ENCODE measurements around the gene LAMA1. TPM values are rescaled to one million over a fixed set of nuclear protein-coding genes. Genes with fewer than 3 reads are reported as not detected.

LAMA1 gene
- total RNA-seq, 1 experiment from 2014 or later = 129 TPM

DNA sequence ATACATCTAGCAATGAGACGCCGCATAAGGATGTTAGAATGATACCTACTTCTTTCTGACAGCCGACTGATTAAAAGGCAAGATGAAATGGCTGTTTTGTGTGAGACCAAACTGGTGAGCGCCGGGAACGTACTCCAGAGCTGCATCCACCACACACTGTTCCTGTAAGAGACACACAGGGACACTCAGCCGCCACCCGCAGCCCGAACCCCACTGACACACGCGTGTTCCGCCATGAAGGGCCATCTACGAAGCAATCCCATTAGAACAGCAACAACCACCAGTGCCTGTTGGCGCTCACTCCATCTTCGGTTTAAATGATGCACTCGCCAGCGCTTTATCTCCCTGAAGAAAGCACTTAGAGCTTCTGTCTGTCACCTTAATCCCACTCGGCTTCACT, 162.3 kb downstream of the LAMA1 start:
- peaks cover 2% of the 10 kb centered on the region for H3K4me1 ChIP-seq
- Mint-ChIP-seq H3K27me3 (ENCODE audit: insufficient read depth, unreplicated experiment) (no peaks in the 10 kb centered on the region), H3K36me3 (ENCODE audit: insufficient read depth, unreplicated experiment) (peaks cover 63% of the 10 kb centered on the region), H3K4me1 (ENCODE audit: low read depth, unreplicated experiment) (peaks cover 18% of the 10 kb centered on the region), H3K4me3 (ENCODE audit: unreplicated experiment) (no peak overlapping the region), H3K9me3 (ENCODE audit: unreplicated experiment) (no peaks in the 10 kb centered on the region), H3K27ac (ENCODE audit: unreplicated experiment) (no peak overlapping the region)
- H3K9me3 ChIP-seq = no peaks in the 10 kb centered on the region
- intact Hi-C loops (cut with micrococcal nuclease; ENCODE audit: unreplicated experiment) = no loop called here
- ChIA-PET POLR2A (no interaction called here), CTCF (no interaction called here)
- DNase-seq = no peak
- TF ChIP-seq, protein P1, sequence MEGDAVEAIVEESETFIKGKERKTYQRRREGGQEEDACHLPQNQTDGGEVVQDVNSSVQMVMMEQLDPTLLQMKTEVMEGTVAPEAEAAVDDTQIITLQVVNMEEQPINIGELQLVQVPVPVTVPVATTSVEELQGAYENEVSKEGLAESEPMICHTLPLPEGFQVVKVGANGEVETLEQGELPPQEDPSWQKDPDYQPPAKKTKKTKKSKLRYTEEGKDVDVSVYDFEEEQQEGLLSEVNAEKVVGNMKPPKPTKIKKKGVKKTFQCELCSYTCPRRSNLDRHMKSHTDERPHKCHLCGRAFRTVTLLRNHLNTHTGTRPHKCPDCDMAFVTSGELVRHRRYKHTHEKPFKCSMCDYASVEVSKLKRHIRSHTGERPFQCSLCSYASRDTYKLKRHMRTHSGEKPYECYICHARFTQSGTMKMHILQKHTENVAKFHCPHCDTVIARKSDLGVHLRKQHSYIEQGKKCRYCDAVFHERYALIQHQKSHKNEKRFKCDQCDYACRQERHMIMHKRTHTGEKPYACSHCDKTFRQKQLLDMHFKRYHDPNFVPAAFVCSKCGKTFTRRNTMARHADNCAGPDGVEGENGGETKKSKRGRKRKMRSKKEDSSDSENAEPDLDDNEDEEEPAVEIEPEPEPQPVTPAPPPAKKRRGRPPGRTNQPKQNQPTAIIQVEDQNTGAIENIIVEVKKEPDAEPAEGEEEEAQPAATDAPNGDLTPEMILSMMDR (IDR thresholded peaks at IDR 0.05; ENCODE audit: insufficient read depth in 1 of 2, low read depth in 1 of 2, low read length in 1 of 2, severe bottlenecking in 1 of 2, unreplicated experiment in 1 of 2) = no peak
- no peaks in the 10 kb centered on the region for H3K27me3 ChIP-seq (replicated peaks; ENCODE audit: control insufficient read depth, insufficient read depth, low read length)
- no TSS peak for BruUV-seq (replicated peaks)
- peaks cover 3% of the 10 kb centered on the region for H3K36me3 ChIP-seq (ENCODE audit: control insufficient read depth, insufficient read depth, low read length)
- no peak overlapping the region for H3K4me3 ChIP-seq (ENCODE audit: low read depth, low read length)

DNA sequence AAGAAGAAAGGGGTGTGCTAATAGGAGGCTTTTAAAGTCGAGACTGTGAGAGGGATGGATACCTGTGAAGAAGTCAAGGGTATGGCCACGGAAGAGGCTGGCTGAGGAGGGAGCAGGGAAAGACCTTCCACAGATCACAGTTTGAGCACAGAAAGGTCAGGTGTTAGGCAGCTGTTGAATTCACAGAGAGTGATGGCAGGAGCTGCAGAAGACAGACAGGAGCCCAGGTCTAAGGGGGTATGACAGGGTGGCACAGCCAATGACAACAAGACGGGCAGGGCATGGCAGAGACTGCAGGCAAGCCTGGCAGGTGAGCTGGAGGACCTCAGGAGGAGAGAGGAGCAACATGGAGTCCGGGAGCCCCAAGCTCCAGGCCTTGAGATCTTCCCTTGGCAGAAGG, 163.1 kb downstream of the LAMA1 start:
- no peaks in the 10 kb centered on the region for H3K27me3 ChIP-seq (replicated peaks; ENCODE audit: control insufficient read depth, insufficient read depth, low read length)
- H3K4me1 ChIP-seq = peaks cover 10% of the 10 kb centered on the region
- no peak overlapping the region for H3K4me3 ChIP-seq (ENCODE audit: low read depth, low read length)
- no peak for DNase-seq
- Mint-ChIP-seq H3K27me3 (ENCODE audit: insufficient read depth, unreplicated experiment) (no peaks in the 10 kb centered on the region), H3K4me3 (ENCODE audit: unreplicated experiment) (no peak overlapping the region), H3K36me3 (ENCODE audit: insufficient read depth, unreplicated experiment) (peaks cover 67% of the 10 kb centered on the region), H3K9me3 (ENCODE audit: unreplicated experiment) (no peaks in the 10 kb centered on the region), H3K4me1 (ENCODE audit: low read depth, unreplicated experiment) (peaks cover 25% of the 10 kb centered on the region), H3K27ac (ENCODE audit: unreplicated experiment) (peak overlapping the region; percentile 66)
- POLR2A ChIA-PET = no interaction called here
- TF ChIP-seq, protein P1 (IDR thresholded peaks at IDR 0.05; ENCODE audit: insufficient read depth in 1 of 2, low read depth in 1 of 2, low read length in 1 of 2, severe bottlenecking in 1 of 2, unreplicated experiment in 1 of 2) = no peak
- CTCF ChIA-PET = interaction anchor here (1.2 kb wide), 1 partner anchor 68 kb away, joined by 3 read pairs; no protein-coding TSS in a partner anchor
- no TSS peak for BruUV-seq (replicated peaks)
- peaks cover 3% of the 10 kb centered on the region for H3K36me3 ChIP-seq (ENCODE audit: control insufficient read depth, insufficient read depth, low read length)
- intact Hi-C loops (cut with micrococcal nuclease; ENCODE audit: unreplicated experiment) = no loop called here
- H3K9me3 ChIP-seq = no peaks in the 10 kb centered on the region

DNA sequence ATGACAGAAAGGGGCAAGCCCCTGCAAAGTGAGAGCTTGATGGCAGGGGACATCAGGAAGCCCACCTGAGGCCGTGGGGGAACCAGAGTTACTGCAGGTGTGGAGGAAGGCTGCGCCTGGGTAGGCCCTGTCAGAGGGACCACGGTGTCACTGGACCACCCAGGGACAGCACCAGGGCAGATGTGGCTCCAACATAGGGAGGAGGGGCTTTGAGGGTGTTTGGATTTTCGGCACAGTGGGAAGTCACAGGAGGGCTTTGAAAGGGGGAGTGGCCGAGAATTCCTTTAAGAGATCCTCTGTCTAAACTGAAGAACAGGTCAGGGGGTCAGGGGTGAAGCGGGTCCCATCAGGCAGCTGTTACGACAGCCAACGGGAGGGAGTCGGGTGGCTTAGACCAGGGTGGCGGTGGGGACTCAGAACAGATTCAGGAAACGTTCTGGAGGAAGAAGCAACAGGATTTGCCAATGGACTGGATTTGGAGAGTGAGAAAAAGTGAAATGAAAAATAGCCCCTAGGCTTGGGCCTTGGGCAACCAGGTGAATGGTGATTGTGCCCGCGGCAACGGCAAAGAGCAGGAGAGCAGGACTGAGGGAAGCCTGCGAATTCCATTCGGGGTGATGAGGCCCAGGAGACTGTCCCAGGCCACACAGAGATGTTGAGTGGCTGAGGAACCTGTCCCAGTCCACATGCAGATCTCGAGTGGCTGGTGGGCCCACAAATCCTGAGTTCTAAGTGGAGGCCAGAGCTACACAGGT, 166.1 kb downstream of the LAMA1 start:
- Mint-ChIP-seq H3K9me3 (ENCODE audit: unreplicated experiment) (no peaks in the 10 kb centered on the region), H3K4me1 (ENCODE audit: low read depth, unreplicated experiment) (peaks cover 25% of the 10 kb centered on the region), H3K4me3 (ENCODE audit: unreplicated experiment) (no peak overlapping the region), H3K36me3 (ENCODE audit: insufficient read depth, unreplicated experiment) (peaks cover 80% of the 10 kb centered on the region), H3K27ac (ENCODE audit: unreplicated experiment) (peak overlapping the region; percentile 75), H3K27me3 (ENCODE audit: insufficient read depth, unreplicated experiment) (no peaks in the 10 kb centered on the region)
- TF ChIP-seq, protein P1 (IDR thresholded peaks at IDR 0.05; ENCODE audit: insufficient read depth in 1 of 2, low read depth in 1 of 2, low read length in 1 of 2, severe bottlenecking in 1 of 2, unreplicated experiment in 1 of 2) = no peak
- H3K36me3 ChIP-seq (ENCODE audit: control insufficient read depth, insufficient read depth, low read length) = peaks cover 3% of the 10 kb centered on the region
- ChIA-PET CTCF (no interaction called here), POLR2A (no interaction called here)
- DNase-seq = no peak
- H3K27me3 ChIP-seq (replicated peaks; ENCODE audit: control insufficient read depth, insufficient read depth, low read length) = no peaks in the 10 kb centered on the region
- no peaks in the 10 kb centered on the region for H3K9me3 ChIP-seq
- intact Hi-C loops (cut with micrococcal nuclease; ENCODE audit: unreplicated experiment) = no loop called here
- H3K4me3 ChIP-seq (ENCODE audit: low read depth, low read length) = no peak overlapping the region
- no TSS peak for BruUV-seq (replicated peaks)
- peaks cover 16% of the 10 kb centered on the region for H3K4me1 ChIP-seq

Data from Caco-2 (cell line).